ENCODE results near the gene MAGI1.
"Not testable (repeated sequence)": the region's sequence is repeated elsewhere in the genome, so short reads cannot be mapped to it uniquely, and the experiment has no call there.

The MAGI1 gene

GRCh38 chr3:65565744-65566143 is 473.0 kb downstream of the MAGI1 start:
- not testable (repeated sequence) for DNase-seq (ENCODE audit: low read depth)

- no peak for DNase-seq (ENCODE audit: low read depth)
These were observed 474.2 kb downstream of the MAGI1 start for GRCh38 chr3:65564483-65564882.

GRCh38 chr3:65563861-65564260 is 474.9 kb downstream of the MAGI1 start:
- no peak for DNase-seq (ENCODE audit: low read depth)

- no peak for DNase-seq (ENCODE audit: low read depth)
These were observed 476.3 kb downstream of the MAGI1 start for GRCh38 chr3:65562447-65562846.

- no peak for DNase-seq (ENCODE audit: low read depth)
These were observed 477.1 kb downstream of the MAGI1 start for GRCh38 chr3:65561617-65562016.

- DNase-seq (ENCODE audit: low read depth) = no peak
These were observed 477.8 kb downstream of the MAGI1 start for GRCh38 chr3:65560901-65561300.

GRCh38 chr3:65560133-65560532 is 478.6 kb downstream of the MAGI1 start:
- DNase-seq (ENCODE audit: low read depth) = no peak

GRCh38 chr3:65559643-65560042 is 479.1 kb downstream of the MAGI1 start:
- DNase-seq (ENCODE audit: low read depth) = no peak

- no peak for DNase-seq (ENCODE audit: low read depth)
These were observed 479.9 kb downstream of the MAGI1 start for GRCh38 chr3:65558826-65559225.

- no peak for DNase-seq (ENCODE audit: low read depth)
These were observed 480.7 kb downstream of the MAGI1 start for GRCh38 chr3:65557899-65558564.

GRCh38 chr3:65556934-65557577 is 481.7 kb downstream of the MAGI1 start:
- DNase-seq (ENCODE audit: low read depth) = no peak

GRCh38 chr3:65552434-65552833 is 486.3 kb downstream of the MAGI1 start:
- DNase-seq (ENCODE audit: low read depth) = no peak

- no peak for DNase-seq (ENCODE audit: low read depth)
These were observed 486.8 kb downstream of the MAGI1 start for GRCh38 chr3:65551945-65552344.

- no peak for DNase-seq (ENCODE audit: low read depth)
These were observed 488.6 kb downstream of the MAGI1 start for GRCh38 chr3:65550137-65550536.

GRCh38 chr3:65549626-65549959 is 489.1 kb downstream of the MAGI1 start:
- no peak for DNase-seq (ENCODE audit: low read depth)

GRCh38 chr3:65548848-65549625 is 489.7 kb downstream of the MAGI1 start:
- DNase-seq (ENCODE audit: low read depth) = peak; percentile 12

- peak; percentile 57 for DNase-seq (ENCODE audit: low read depth)
These were observed 493.3 kb downstream of the MAGI1 start for GRCh38 chr3:65545429-65545828.

- not testable (repeated sequence) for DNase-seq (ENCODE audit: low read depth)
These were observed 495.3 kb downstream of the MAGI1 start for GRCh38 chr3:65543391-65543790.

GRCh38 chr3:65540666-65541065 is 498.1 kb downstream of the MAGI1 start:
- DNase-seq (ENCODE audit: low read depth) = no peak

- no peak for DNase-seq (ENCODE audit: low read depth)
These were observed 499.1 kb downstream of the MAGI1 start for GRCh38 chr3:65539616-65540015.

- DNase-seq (ENCODE audit: low read depth) = no peak
These were observed 500.6 kb downstream of the MAGI1 start for GRCh38 chr3:65538101-65538500.

GRCh38 chr3:65537109-65537508 is 501.6 kb downstream of the MAGI1 start:
- DNase-seq (ENCODE audit: low read depth) = no peak

- no peak for DNase-seq (ENCODE audit: low read depth)
These were observed 503.5 kb downstream of the MAGI1 start for GRCh38 chr3:65535260-65535659.

Data from ELR (cell line).